Neural cell (in vitro differentiated cells): ENCODE data around the gene TRAPPC2L. TPM values are rescaled to one million over a fixed set of nuclear protein-coding genes. Genes with fewer than 3 reads are reported as not detected.

Source experiments
- H2AFZ ChIP-seq: fragments of 200-600, 300-800 bp; sonication (generic), shearing (Covaris generic); 2 replicates; pipeline ENCODE4 v1.6.0; 2014; ENCODE audit warnings: low read depth, mild to moderate bottlenecking, antibody characterized with exemption, low read length, moderate library complexity
- H3F3A ChIP-seq: fragments of 200-600 bp; shearing (Covaris generic); 2 replicates; pipeline ENCODE4 v1.6.1; 2016; ENCODE audit warnings: mild to moderate bottlenecking, moderate library complexity, mixed read lengths, antibody characterized with exemption, low read length; ENCODE audit not compliant: insufficient read depth, poor library complexity, severe bottlenecking
- H3K27ac ChIP-seq: fragments of 200-600, 300-800 bp; sonication (generic), shearing (Covaris generic); 2 replicates; pipeline ENCODE4 v1.5.1; 2014; ENCODE audit warnings: mild to moderate bottlenecking, low read length, moderate library complexity
- H3K27me3 ChIP-seq: fragments of 300-800, 200-600 bp; sonication (generic), shearing (Covaris generic); 2 replicates; pipeline ENCODE4 v1.6.0; 2014; ENCODE audit warnings: mild to moderate bottlenecking, low read depth, low read length, moderate library complexity; ENCODE audit not compliant: insufficient read depth
- H3K36me3 ChIP-seq: fragments of 300-800, 200-600 bp; sonication (generic), shearing (Covaris generic); 2 replicates; pipeline ENCODE4 v1.5.1; 2014; ENCODE audit warnings: mild to moderate bottlenecking, antibody characterized with exemption, low read length, moderate library complexity; ENCODE audit not compliant: insufficient read depth
- H3K4me2 ChIP-seq: fragments of 300-800, 200-600 bp; sonication (generic), shearing (Covaris generic); 2 replicates; pipeline ENCODE4 v1.6.0; 2014; ENCODE audit warnings: mild to moderate bottlenecking, low read length
- H3K4me3 ChIP-seq: fragments of 300-800, 200-600 bp; sonication (generic), shearing (Covaris generic); 2 replicates; pipeline ENCODE4 v1.5.1; 2014; ENCODE audit warnings: mild to moderate bottlenecking, low read length, moderate library complexity
- H3K79me2 ChIP-seq: fragments of 200-600 bp; shearing (Covaris generic); replicated peaks from 2 replicates; pipeline ENCODE4 v1.6.0; 2014; ENCODE audit warnings: mild to moderate bottlenecking, low read length, moderate library complexity; ENCODE audit not compliant: insufficient read depth
- H3K9ac ChIP-seq: fragments of 300-800, 200-600 bp; sonication (generic), shearing (Covaris generic); 2 replicates; pipeline ENCODE4 v1.6.1; 2016; ENCODE audit warnings: mild to moderate bottlenecking, low read length, mixed read lengths
- H3K9me2 ChIP-seq: fragments of 200-600 bp; shearing (Covaris generic); 2 replicates; pipeline ENCODE4 v1.6.1; 2016; ENCODE audit warnings: mild to moderate bottlenecking, low read length, mixed read lengths; ENCODE audit not compliant: insufficient read depth
- H3K9me3 ChIP-seq: fragments of 200-600, 300-800 bp; sonication (generic), shearing (Covaris generic); 2 replicates; pipeline ENCODE4 v1.6.1; 2016; ENCODE audit warnings: mild to moderate bottlenecking, mixed run types, low read length, moderate library complexity, mixed read lengths
- H4K20me1 ChIP-seq: fragments of 200-600 bp; shearing (Covaris generic); 2 replicates; pipeline ENCODE4 v1.6.1; 2016; ENCODE audit warnings: mild to moderate bottlenecking, mixed run types; ENCODE audit not compliant: insufficient read depth
- EP300 ChIP-seq: fragments of 450-650 bp; conservative IDR thresholded peaks from 2 replicates; pipeline ENCODE4 v1.6.1; 2014; ENCODE audit warnings: antibody characterized with exemption, mild to moderate bottlenecking, moderate library complexity; ENCODE audit not compliant: poor library complexity, severe bottlenecking
- EZH2 ChIP-seq: fragments of 200-600, 300-800 bp; shearing (Covaris generic), sonication (generic); IDR thresholded peaks from 2 replicates; pipeline ENCODE4 v1.6.1; 2014; ENCODE audit warnings: antibody characterized with exemption, low read length, borderline replicate concordance, mild to moderate bottlenecking; ENCODE audit not compliant: insufficient read depth, poor library complexity, severe bottlenecking
- MXI1 ChIP-seq: fragments of 450-650 bp; conservative IDR thresholded peaks from 2 replicates; pipeline ENCODE4 v1.6.1; 2014; ENCODE audit warnings: antibody characterized with exemption, mild to moderate bottlenecking; ENCODE audit not compliant: poor library complexity, severe bottlenecking
- POLR2AphosphoS5 ChIP-seq: IDR thresholded peaks from 2 replicates; pipeline ENCODE4 v1.6.1; 2012
- RAD21 ChIP-seq: fragments of 450-650 bp; conservative IDR thresholded peaks from 2 replicates; pipeline ENCODE4 v1.6.1; 2014; ENCODE audit warnings: antibody characterized with exemption, mild to moderate bottlenecking, moderate library complexity
- SMC3 ChIP-seq: fragments of 450-650 bp; conservative IDR thresholded peaks from 2 replicates; pipeline ENCODE4 v1.6.1; 2014; ENCODE audit warnings: antibody characterized with exemption, mild to moderate bottlenecking, moderate library complexity; ENCODE audit not compliant: poor library complexity
- TAF1 ChIP-seq: IDR thresholded peaks from 2 replicates; pipeline ENCODE4 v1.6.1; 2012; ENCODE audit warnings: low read depth
- polyA plus RNA-seq: library from polyadenylated mRNA; depleted of rRNA; stranded (reverse); fragments of >200 nt; gene quantifications from 2 replicates; pipeline ENCODE4 v1.2.3, GENCODE V29; 2014
- TF ChIP-seq, protein P1 (sequence below): fragments of 450-650 bp; IDR thresholded peaks from 2 replicates; pipeline ENCODE4 v1.5.1; 2014; ENCODE audit warnings: antibody characterized with exemption, mild to moderate bottlenecking, moderate library complexity; ENCODE audit not compliant: poor library complexity, severe bottlenecking
- TF ChIP-seq, protein P2 (sequence below): IDR thresholded peaks from 2 replicates; pipeline ENCODE4 v1.6.1; 2012; ENCODE audit warnings: borderline replicate concordance

TRAPPC2L gene
- polyA plus RNA-seq, 1 donor from 2014 or later = 70.2 TPM

DNA sequence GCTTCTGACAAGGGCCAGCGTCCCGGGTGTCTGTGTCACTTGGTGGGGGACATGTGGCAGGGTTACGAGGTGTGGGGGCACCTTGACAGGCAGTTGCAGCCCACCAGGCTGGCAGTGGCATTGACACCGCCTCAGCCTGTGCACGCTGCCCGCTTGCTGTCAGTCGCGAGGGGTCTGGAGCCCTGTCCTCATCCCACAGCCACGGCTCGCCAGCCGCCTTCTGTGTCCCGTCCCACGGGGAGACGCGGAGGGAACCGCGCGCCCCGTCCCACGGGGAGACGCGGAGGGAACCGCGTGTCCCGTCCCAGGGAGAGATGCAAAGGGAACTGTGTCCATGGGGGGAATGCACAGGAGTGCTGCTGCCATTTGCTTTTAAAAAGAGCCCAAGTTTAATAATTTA, 6.0 kb downstream of the TRAPPC2L start:
- Histone ChIP-seq H3K27ac (no peak overlapping the region), H3K27me3 (no peaks in the 10 kb centered on the region), H3K9ac (no peak overlapping the region), H2AFZ (no peak overlapping the region), H3K9me3 (no peaks in the 10 kb centered on the region), H3F3A (no peaks in the 10 kb centered on the region), H4K20me1 (no peaks in the 10 kb centered on the region), H3K79me2 (no peaks in the 10 kb centered on the region), H3K4me2 (no peak overlapping the region), H3K9me2 (no peaks in the 10 kb centered on the region), H3K4me3 (no peak overlapping the region), H3K36me3 (no peaks in the 10 kb centered on the region)
- TF ChIP-seq EZH2 (no peak), TAF1 (no peak), MXI1 (no peak), POLR2AphosphoS5 (no peak), SMC3 (no peak), RAD21 (no peak), EP300 (no peak)
- TF ChIP-seq, protein P1, sequence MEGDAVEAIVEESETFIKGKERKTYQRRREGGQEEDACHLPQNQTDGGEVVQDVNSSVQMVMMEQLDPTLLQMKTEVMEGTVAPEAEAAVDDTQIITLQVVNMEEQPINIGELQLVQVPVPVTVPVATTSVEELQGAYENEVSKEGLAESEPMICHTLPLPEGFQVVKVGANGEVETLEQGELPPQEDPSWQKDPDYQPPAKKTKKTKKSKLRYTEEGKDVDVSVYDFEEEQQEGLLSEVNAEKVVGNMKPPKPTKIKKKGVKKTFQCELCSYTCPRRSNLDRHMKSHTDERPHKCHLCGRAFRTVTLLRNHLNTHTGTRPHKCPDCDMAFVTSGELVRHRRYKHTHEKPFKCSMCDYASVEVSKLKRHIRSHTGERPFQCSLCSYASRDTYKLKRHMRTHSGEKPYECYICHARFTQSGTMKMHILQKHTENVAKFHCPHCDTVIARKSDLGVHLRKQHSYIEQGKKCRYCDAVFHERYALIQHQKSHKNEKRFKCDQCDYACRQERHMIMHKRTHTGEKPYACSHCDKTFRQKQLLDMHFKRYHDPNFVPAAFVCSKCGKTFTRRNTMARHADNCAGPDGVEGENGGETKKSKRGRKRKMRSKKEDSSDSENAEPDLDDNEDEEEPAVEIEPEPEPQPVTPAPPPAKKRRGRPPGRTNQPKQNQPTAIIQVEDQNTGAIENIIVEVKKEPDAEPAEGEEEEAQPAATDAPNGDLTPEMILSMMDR = no peak
- TF ChIP-seq, protein P2, sequence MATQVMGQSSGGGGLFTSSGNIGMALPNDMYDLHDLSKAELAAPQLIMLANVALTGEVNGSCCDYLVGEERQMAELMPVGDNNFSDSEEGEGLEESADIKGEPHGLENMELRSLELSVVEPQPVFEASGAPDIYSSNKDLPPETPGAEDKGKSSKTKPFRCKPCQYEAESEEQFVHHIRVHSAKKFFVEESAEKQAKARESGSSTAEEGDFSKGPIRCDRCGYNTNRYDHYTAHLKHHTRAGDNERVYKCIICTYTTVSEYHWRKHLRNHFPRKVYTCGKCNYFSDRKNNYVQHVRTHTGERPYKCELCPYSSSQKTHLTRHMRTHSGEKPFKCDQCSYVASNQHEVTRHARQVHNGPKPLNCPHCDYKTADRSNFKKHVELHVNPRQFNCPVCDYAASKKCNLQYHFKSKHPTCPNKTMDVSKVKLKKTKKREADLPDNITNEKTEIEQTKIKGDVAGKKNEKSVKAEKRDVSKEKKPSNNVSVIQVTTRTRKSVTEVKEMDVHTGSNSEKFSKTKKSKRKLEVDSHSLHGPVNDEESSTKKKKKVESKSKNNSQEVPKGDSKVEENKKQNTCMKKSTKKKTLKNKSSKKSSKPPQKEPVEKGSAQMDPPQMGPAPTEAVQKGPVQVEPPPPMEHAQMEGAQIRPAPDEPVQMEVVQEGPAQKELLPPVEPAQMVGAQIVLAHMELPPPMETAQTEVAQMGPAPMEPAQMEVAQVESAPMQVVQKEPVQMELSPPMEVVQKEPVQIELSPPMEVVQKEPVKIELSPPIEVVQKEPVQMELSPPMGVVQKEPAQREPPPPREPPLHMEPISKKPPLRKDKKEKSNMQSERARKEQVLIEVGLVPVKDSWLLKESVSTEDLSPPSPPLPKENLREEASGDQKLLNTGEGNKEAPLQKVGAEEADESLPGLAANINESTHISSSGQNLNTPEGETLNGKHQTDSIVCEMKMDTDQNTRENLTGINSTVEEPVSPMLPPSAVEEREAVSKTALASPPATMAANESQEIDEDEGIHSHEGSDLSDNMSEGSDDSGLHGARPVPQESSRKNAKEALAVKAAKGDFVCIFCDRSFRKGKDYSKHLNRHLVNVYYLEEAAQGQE = no peak

DNA sequence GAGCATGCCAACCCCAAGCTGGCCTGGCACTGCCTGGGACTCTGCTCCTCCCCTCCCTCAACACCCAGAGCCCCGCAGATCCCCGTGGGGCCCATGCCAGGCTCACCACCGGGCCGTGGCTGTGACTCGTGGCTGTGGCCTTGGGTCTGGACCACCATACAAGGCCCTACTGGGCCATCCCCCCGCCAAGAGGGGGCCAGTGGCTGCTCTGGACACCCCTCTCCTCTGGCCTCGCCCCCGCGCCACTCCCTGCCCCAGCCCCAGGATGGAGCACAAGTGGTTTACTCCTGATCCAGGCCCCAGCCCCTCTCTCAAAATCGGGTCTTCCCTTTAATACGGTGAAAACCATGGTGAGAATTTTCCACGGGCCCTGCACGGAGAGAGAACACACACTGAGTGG, 6.5 kb downstream of the TRAPPC2L start:
- Histone ChIP-seq H3K27me3 (no peaks in the 10 kb centered on the region), H3K9me2 (no peaks in the 10 kb centered on the region), H3K9ac (no peak overlapping the region), H3K36me3 (no peaks in the 10 kb centered on the region), H2AFZ (no peak overlapping the region), H3K79me2 (no peaks in the 10 kb centered on the region), H3K4me3 (no peak overlapping the region), H4K20me1 (no peaks in the 10 kb centered on the region), H3K4me2 (no peak overlapping the region), H3F3A (no peaks in the 10 kb centered on the region), H3K27ac (no peak overlapping the region), H3K9me3 (no peaks in the 10 kb centered on the region)
- no peak for TF ChIP-seq EZH2
- TF ChIP-seq TAF1 = no peak
- no peak for TF ChIP-seq SMC3
- TF ChIP-seq, protein P1 = no peak
- TF ChIP-seq, protein P2 = no peak
- no peak for TF ChIP-seq MXI1
- no peak for TF ChIP-seq POLR2AphosphoS5
- no peak for TF ChIP-seq RAD21
